NCI-H2107 treated with DMSO at 0.1 percent for 48 hours (cell line): ENCODE results near the gene ZKSCAN5.
"Not testable (repeated sequence)": the region's sequence is repeated elsewhere in the genome, so short reads cannot be mapped to it uniquely, and the experiment has no call there.

Experiments
- DNase-seq: peaks from one replicate; lab custom pipeline; 2025; ENCODE audit not compliant: unreplicated experiment; lab: John Stamatoyannopoulos, UW

ZKSCAN5 gene

GRCh38 chr7:99551767-99552463 lies 47.5 kb downstream of the ZKSCAN5 start, which contains the start of gene FAM200A:
FAM200A (minus strand) TSS chr7:99552114; CDS start chr7:99548407, 3,707 bp downstream.
- DNase-seq = peak; percentile 77

GRCh38 chr7:99553039-99553438 lies 48.6 kb downstream of the ZKSCAN5 start:
- DNase-seq = no peak

- no peak for DNase-seq
Observed at GRCh38 chr7:99554939-99555338, 50.5 kb downstream of the ZKSCAN5 start.

- DNase-seq = no peak
Observed at GRCh38 chr7:99557196-99557607, 52.7 kb downstream of the ZKSCAN5 start.

- DNase-seq = no peak
Observed at GRCh38 chr7:99557940-99558305, 53.5 kb downstream of the ZKSCAN5 start.

GRCh38 chr7:99558306-99559174 lies 54.1 kb downstream of the ZKSCAN5 start, which contains the start of gene ZNF655:
ZNF655 (plus strand) TSS chr7:99558642; CDS start chr7:99560560, 1,918 bp downstream.
- peak; percentile 75 for DNase-seq

GRCh38 chr7:99559175-99559915 lies 54.9 kb downstream of the ZKSCAN5 start:
- no peak for DNase-seq

- no peak for DNase-seq
Observed at GRCh38 chr7:99560834-99561736, 56.6 kb downstream of the ZKSCAN5 start.

GRCh38 chr7:99561737-99562051 lies 57.2 kb downstream of the ZKSCAN5 start:
- no peak for DNase-seq

GRCh38 chr7:99562114-99562784 lies 57.8 kb downstream of the ZKSCAN5 start:
- no peak for DNase-seq

GRCh38 chr7:99562832-99563231 lies 58.4 kb downstream of the ZKSCAN5 start:
- no peak for DNase-seq

GRCh38 chr7:99563650-99564049 lies 59.2 kb downstream of the ZKSCAN5 start:
- DNase-seq = no peak

GRCh38 chr7:99568770-99569169 lies 64.3 kb downstream of the ZKSCAN5 start:
- not testable (repeated sequence) for DNase-seq

- DNase-seq = no peak
Observed at GRCh38 chr7:99571768-99572167, 67.3 kb downstream of the ZKSCAN5 start.

GRCh38 chr7:99573257-99573656 lies 68.8 kb downstream of the ZKSCAN5 start:
- no peak for DNase-seq

GRCh38 chr7:99576251-99576650 lies 71.8 kb downstream of the ZKSCAN5 start:
- no peak for DNase-seq

- DNase-seq = no peak
Observed at GRCh38 chr7:99579281-99579955, 75.0 kb downstream of the ZKSCAN5 start.

GRCh38 chr7:99579956-99580777 lies 75.7 kb downstream of the ZKSCAN5 start:
- no peak for DNase-seq
